Sciatic nerve (tissue), 2 donors: ENCODE data around the gene SPDYE16. TPM values are rescaled to one million over a fixed set of nuclear protein-coding genes. Genes with fewer than 3 reads are reported as not detected.
"Not testable (repeated sequence)": the region's sequence is repeated elsewhere in the genome, so short reads cannot be mapped to it uniquely, and the experiment has no call there.

Experiments used
- ATAC-seq: fragments of 200-7000 bp; cut with Tn5 transposase; one replicate; pipeline ENCODE4 v1.9.1; 2020; ENCODE audit warnings: mild to moderate bottlenecking, moderate library complexity
- DNase-seq: peaks from one replicate; pipeline ENCODE4 v3.0.0-alpha.2; 2020; ENCODE audit warnings: low spot score
- intact Hi-C: fragments of 100-400 bp; cut with DNase I; formaldehyde crosslinking; loops from one replicate; pipeline ENCODE4 v1.14.2; 2022
- total RNA-seq: library from RNA; stranded (reverse); fragmentation: NEBNext Ultra II Directional; extraction: Animal tissue kit (Norgen Biotek cat#: 25700); gene quantifications from one replicate; pipeline ENCODE4 v1.2.1, GENCODE V29; 2021
- donor health status: DM: no; HTN: no; CAD: no.
- donor health status: DM: no; HTN: no; CAD: no.

The SPDYE16 gene
- total RNA-seq, 1 donor from 2014 or later, result 1.9 TPM

GRCh38 chr7:76560157-76560556 lies 17.1 kb upstream of the SPDYE16 start:
- DNase-seq, intact Hi-C loops, ATAC-seq: not testable (repeated sequence)

- ATAC-seq, intact Hi-C loops, DNase-seq: not testable (repeated sequence)
Observed at GRCh38 chr7:76559685-76560084, 16.6 kb upstream of the SPDYE16 start.

- intact Hi-C loops, ATAC-seq, DNase-seq: not testable (repeated sequence)
Observed at GRCh38 chr7:76551992-76552391, 8.9 kb upstream of the SPDYE16 start.

GRCh38 chr7:76549855-76550248 lies 6.8 kb upstream of the SPDYE16 start:
- ATAC-seq, intact Hi-C loops: not testable (repeated sequence)
- peak; percentile 53 for DNase-seq

- peak; percentile 100 for ATAC-seq
- intact Hi-C loops, result not testable (repeated sequence)
- peak; percentile 90 for DNase-seq
Observed at GRCh38 chr7:76549025-76549854, 6.1 kb upstream of the SPDYE16 start.

GRCh38 chr7:76531643-76532042 lies 11.5 kb downstream of the SPDYE16 start:
- intact Hi-C loops, ATAC-seq: not testable (repeated sequence)

GRCh38 chr7:76526183-76526582 lies 16.9 kb downstream of the SPDYE16 start:
- ATAC-seq, intact Hi-C loops, DNase-seq: not testable (repeated sequence)

More at GRCh38 chr7:76531643-76532042, 11.5 kb downstream of the SPDYE16 start:
- not testable (repeated sequence) for DNase-seq

GRCh38 chr7:76516932-76517331 lies 26.2 kb downstream of the SPDYE16 start:
- not testable (repeated sequence) for ATAC-seq

GRCh38 chr7:76515999-76516443 lies 27.1 kb downstream of the SPDYE16 start:
- DNase-seq, result no peak
- intact Hi-C loops, result no loop called here
- no peak for ATAC-seq

More at GRCh38 chr7:76516932-76517331, 26.2 kb downstream of the SPDYE16 start:
- DNase-seq, intact Hi-C loops: not testable (repeated sequence)

- ATAC-seq (no peak), DNase-seq (peak; percentile 41)
- intact Hi-C loops, result no loop called here
Observed at GRCh38 chr7:76514926-76515771, 27.9 kb downstream of the SPDYE16 start.

- ATAC-seq, result no peak
- intact Hi-C loops, result no loop called here
- DNase-seq, result peak; percentile 59
Observed at GRCh38 chr7:76513817-76514799, 29.0 kb downstream of the SPDYE16 start.

- ATAC-seq, result peak; percentile 27
- intact Hi-C loops, result no loop called here
- peak; percentile 53 for DNase-seq
Observed at GRCh38 chr7:76512941-76513816, 29.9 kb downstream of the SPDYE16 start.

- DNase-seq, result peak; percentile 53
Observed at GRCh38 chr7:76511911-76512885, 30.9 kb downstream of the SPDYE16 start.

GRCh38 chr7:76511200-76511910 lies 31.7 kb downstream of the SPDYE16 start:
- ATAC-seq, DNase-seq, intact Hi-C loops: not testable (repeated sequence)

More at GRCh38 chr7:76511911-76512885, 30.9 kb downstream of the SPDYE16 start:
- intact Hi-C loops, result not testable (repeated sequence)
- peak; percentile 83 for ATAC-seq
